GM18502 (cell line): Measurements from ENCODE around the gene COL27A1.
"Not testable (repeated sequence)": the region's sequence is repeated elsewhere in the genome, so short reads cannot be mapped to it uniquely, and the experiment has no call there.

ENCODE experiments used
- ATAC-seq: cut with Tn5 transposase; IDR thresholded peaks from one replicate; pipeline ENCODE4 v1.9.1; 2021; ENCODE audit warnings: mild to moderate bottlenecking; ENCODE audit not compliant: unreplicated experiment, poor library complexity

Gene COL27A1

GRCh38 chr9:114311571-114312512, 156.5 kb downstream of the COL27A1 start:
- no peak for ATAC-seq

- ATAC-seq, result no peak
Measured at GRCh38 chr9:114312513-114312875, 157.2 kb downstream of the COL27A1 start.

- ATAC-seq, result no peak
Measured at GRCh38 chr9:114313186-114313585, 157.8 kb downstream of the COL27A1 start.

GRCh38 chr9:114314256-114314867, 159.0 kb downstream of the COL27A1 start:
- no peak for ATAC-seq

- ATAC-seq, result no peak
Measured at GRCh38 chr9:114314881-114315722, 159.8 kb downstream of the COL27A1 start.

- ATAC-seq, result no peak
Measured at GRCh38 chr9:114315723-114316363, 160.5 kb downstream of the COL27A1 start.

GRCh38 chr9:114316605-114317230, 161.4 kb downstream of the COL27A1 start:
- ATAC-seq, result no peak

GRCh38 chr9:114317665-114318357, 162.5 kb downstream of the COL27A1 start:
- ATAC-seq, result no peak

- ATAC-seq, result no peak
Measured at GRCh38 chr9:114318416-114318815, 163.1 kb downstream of the COL27A1 start.

- ATAC-seq, result no peak
Measured at GRCh38 chr9:114319147-114319546, 163.8 kb downstream of the COL27A1 start.

GRCh38 chr9:114320710-114321109, 165.4 kb downstream of the COL27A1 start:
- ATAC-seq, result not testable (repeated sequence)

GRCh38 chr9:114321759-114322158, 166.4 kb downstream of the COL27A1 start:
- no peak for ATAC-seq

GRCh38 chr9:114322160-114322818, 167.0 kb downstream of the COL27A1 start:
- ATAC-seq, result not testable (repeated sequence)

GRCh38 chr9:114322831-114323531, 167.6 kb downstream of the COL27A1 start, which contains the start of gene ORM1:
Gene ORM1, plus strand, starts transcription at chr9:114323098. Its CDS starts 36 bp downstream, at chr9:114323134.
- not testable (repeated sequence) for ATAC-seq

GRCh38 chr9:114323849-114324248, 168.5 kb downstream of the COL27A1 start:
- not testable (repeated sequence) for ATAC-seq

- no peak for ATAC-seq
Measured at GRCh38 chr9:114324492-114324891, 169.2 kb downstream of the COL27A1 start.

- ATAC-seq, result not testable (repeated sequence)
Measured at GRCh38 chr9:114324965-114325364, 169.6 kb downstream of the COL27A1 start.

GRCh38 chr9:114325684-114326254, 170.4 kb downstream of the COL27A1 start:
- not testable (repeated sequence) for ATAC-seq
